ELR (cell line): Measurements from ENCODE around the gene ATP6V1A.

Experiments used
- DNase-seq: peaks from one replicate; pipeline ENCODE4 v3.0.0-alpha.2; 2015; ENCODE audit warnings: low read depth

The ATP6V1A gene

GRCh38 chr3:113746548-113747282 is at the start of gene ATP6V1A:
TSS of gene ATP6V1A (plus strand) at chr3:113747035. CDS start at chr3:113778754, 31,719 bp downstream.
- DNase-seq: peak; percentile 98

- peak; percentile 17 for DNase-seq
These were observed 49.2 kb upstream of the ATP6V1A start for GRCh38 chr3:113697500-113698090.

- DNase-seq: no peak
These were observed 48.6 kb upstream of the ATP6V1A start for GRCh38 chr3:113698213-113698742.

- DNase-seq: no peak
These were observed 47.9 kb upstream of the ATP6V1A start for GRCh38 chr3:113698956-113699355.

GRCh38 chr3:113707835-113708234 is 39.0 kb upstream of the ATP6V1A start:
- no peak for DNase-seq

GRCh38 chr3:113712129-113712528 is 34.7 kb upstream of the ATP6V1A start:
- DNase-seq: peak; percentile 64

GRCh38 chr3:113714702-113715101 is 32.1 kb upstream of the ATP6V1A start:
- no peak for DNase-seq

- no peak for DNase-seq
These were observed 29.5 kb upstream of the ATP6V1A start for GRCh38 chr3:113717308-113717707.

- peak; percentile 32 for DNase-seq
These were observed 29.0 kb upstream of the ATP6V1A start for GRCh38 chr3:113717818-113718217.

GRCh38 chr3:113719294-113719693 is 27.5 kb upstream of the ATP6V1A start:
- no peak for DNase-seq

- DNase-seq: no peak
These were observed 27.1 kb upstream of the ATP6V1A start for GRCh38 chr3:113719758-113720157.

GRCh38 chr3:113721636-113722035 is 25.2 kb upstream of the ATP6V1A start:
- DNase-seq: no peak

- DNase-seq: no peak
These were observed 18.2 kb upstream of the ATP6V1A start for GRCh38 chr3:113728661-113729060.

- DNase-seq: no peak
These were observed 16.3 kb upstream of the ATP6V1A start for GRCh38 chr3:113730550-113730949.

- DNase-seq: no peak
These were observed 15.1 kb upstream of the ATP6V1A start for GRCh38 chr3:113731694-113732093.

GRCh38 chr3:113736548-113737089 is 10.2 kb upstream of the ATP6V1A start:
- peak; percentile 80 for DNase-seq

GRCh38 chr3:113741086-113741485 is 5.7 kb upstream of the ATP6V1A start:
- DNase-seq: no peak

GRCh38 chr3:113741620-113742019 is 5.2 kb upstream of the ATP6V1A start:
- peak; percentile 40 for DNase-seq

GRCh38 chr3:113743006-113743630 is 3.7 kb upstream of the ATP6V1A start:
- DNase-seq: no peak

GRCh38 chr3:113744941-113745755 is 1.7 kb upstream of the ATP6V1A start:
- peak; percentile 93 for DNase-seq

- peak; percentile 94 for DNase-seq
These were observed 883 bp upstream of the ATP6V1A start, which contains the start of gene NAA50 for GRCh38 chr3:113745756-113746547. TSS of gene NAA50 (minus strand) at chr3:113746249. CDS start at chr3:113745949, 300 bp downstream.
